Measurements from ENCODE around the gene TPCN2. TPM values are rescaled to one million over a fixed set of nuclear protein-coding genes. Genes with fewer than 3 reads are reported as not detected.
A peak's percentile ranks its signal among the peaks of the same experiment; 100 is the strongest.

TPCN2 gene
- total RNA-seq, 1 experiment from 2014 or later: 15.2 TPM

DNA sequence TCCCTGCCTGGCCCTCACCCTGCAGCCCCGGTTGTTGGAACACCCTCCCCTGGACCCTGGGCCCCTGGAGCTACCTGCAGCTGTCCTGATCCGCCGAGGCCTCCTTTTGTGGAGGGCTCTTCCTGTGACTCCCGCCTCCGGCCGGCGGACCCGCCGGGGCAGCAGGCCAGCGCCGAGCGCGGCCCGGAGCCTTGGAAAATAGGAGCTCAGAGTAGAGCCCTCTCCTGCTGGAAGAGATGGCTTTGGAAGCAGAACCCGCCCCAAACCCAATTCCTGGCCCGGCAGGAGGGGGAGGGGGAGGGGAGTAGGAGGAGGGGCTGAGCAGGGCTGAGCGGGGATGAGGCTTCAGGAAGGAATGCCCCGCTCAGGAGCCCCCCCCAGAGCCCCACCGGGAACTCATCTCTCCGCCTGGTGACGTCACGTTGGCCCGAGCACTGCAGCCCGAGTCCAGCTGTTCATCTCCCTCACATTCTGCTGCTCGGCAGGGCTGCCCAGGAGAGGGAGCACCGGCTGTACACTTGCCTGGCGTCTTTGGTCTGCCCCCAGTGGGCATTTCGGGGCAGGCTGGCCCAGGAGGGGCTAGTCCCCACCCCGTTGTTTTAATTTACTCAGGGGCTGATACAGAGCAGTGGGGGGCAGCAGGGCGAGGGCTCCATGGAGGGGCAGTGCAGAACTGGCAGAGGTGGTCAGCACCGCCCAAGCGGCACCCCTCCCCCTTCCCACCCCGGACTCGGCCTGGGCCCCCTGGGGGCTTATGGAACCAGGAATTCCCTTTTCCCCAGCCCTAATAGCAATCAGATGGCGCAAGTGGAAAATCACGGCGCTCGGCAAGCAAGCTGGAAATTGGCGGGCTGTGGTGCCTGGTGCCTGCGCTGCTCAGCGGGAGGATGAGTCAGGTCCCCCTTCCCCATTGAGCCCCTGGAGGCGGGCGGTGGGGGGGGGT lies 35.5 kb upstream of the TPCN2 start, which contains the start of gene MRGPRF:
Gene MRGPRF, minus strand, starts transcription at position 238 of the 943 bp plus-strand sequence. CDS start 3,345 bp downstream, outside the sequence.
- H3K4me2 ChIP-seq (ENCODE audit: low read length): no peak within 1 kb of the TSS
- H2AFZ ChIP-seq (ENCODE audit: low read depth, low read length, poor library complexity, severe bottlenecking): no peak within 1 kb of the TSS
- peaks cover 31 to 36% of the 10 kb centered on the region in 2 experiments for H3K4me1 ChIP-seq (ENCODE audit: control insufficient read depth in 1 of 2, insufficient read depth in 2 of 2, low read length in 2 of 2)
- H3K27me3 ChIP-seq (ENCODE audit: insufficient read depth, low read length): no peaks in the 10 kb centered on the region
- RAD21 ChIA-PET (ENCODE audit: low non-redundant PET in 1 of 2, low total read pairs in 2 of 2, uncharacterized antibody in 2 of 2, unreplicated experiment in 2 of 2): no interaction called here
- DNase-seq (ENCODE audit: low read depth, low spot score) (no peak), ATAC-seq (no peak)
- H3K27ac ChIP-seq (ENCODE audit: low read depth, low read length): no peak within 1 kb of the TSS; the same call in 1 of the 2 replicates
- H3K79me2 ChIP-seq (ENCODE audit: insufficient read depth, low read length): no peaks in the 10 kb centered on the region
- H3K4me3 ChIP-seq (replicated peaks in 1 of 2; ENCODE audit: low read depth in 1 of 2, low read length in 2 of 2): no peak within 1 kb of the TSS
- TF ChIP-seq EZH2phosphoT487 (IDR thresholded peaks at IDR 0.05; ENCODE audit: borderline replicate concordance): no peak
- TF ChIP-seq CBX3 (IDR thresholded peaks at IDR 0.05; ENCODE audit: low read depth): no peak
- TF ChIP-seq, protein P1, sequence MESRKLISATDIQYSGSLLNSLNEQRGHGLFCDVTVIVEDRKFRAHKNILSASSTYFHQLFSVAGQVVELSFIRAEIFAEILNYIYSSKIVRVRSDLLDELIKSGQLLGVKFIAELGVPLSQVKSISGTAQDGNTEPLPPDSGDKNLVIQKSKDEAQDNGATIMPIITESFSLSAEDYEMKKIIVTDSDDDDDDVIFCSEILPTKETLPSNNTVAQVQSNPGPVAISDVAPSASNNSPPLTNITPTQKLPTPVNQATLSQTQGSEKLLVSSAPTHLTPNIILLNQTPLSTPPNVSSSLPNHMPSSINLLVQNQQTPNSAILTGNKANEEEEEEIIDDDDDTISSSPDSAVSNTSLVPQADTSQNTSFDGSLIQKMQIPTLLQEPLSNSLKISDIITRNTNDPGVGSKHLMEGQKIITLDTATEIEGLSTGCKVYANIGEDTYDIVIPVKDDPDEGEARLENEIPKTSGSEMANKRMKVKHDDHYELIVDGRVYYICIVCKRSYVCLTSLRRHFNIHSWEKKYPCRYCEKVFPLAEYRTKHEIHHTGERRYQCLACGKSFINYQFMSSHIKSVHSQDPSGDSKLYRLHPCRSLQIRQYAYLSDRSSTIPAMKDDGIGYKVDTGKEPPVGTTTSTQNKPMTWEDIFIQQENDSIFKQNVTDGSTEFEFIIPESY (IDR thresholded peaks at IDR 0.05; ENCODE audit: extremely low read depth, insufficient replicate concordance, low read length): no peak
- no peak for TF ChIP-seq RAD21 (IDR thresholded peaks at IDR 0.05; ENCODE audit: low read depth)
- no peak for TF ChIP-seq ZFX (IDR thresholded peaks at IDR 0.05)
- no peak for TF ChIP-seq JUND (IDR thresholded peaks at IDR 0.05)
- TF ChIP-seq, protein P2, sequence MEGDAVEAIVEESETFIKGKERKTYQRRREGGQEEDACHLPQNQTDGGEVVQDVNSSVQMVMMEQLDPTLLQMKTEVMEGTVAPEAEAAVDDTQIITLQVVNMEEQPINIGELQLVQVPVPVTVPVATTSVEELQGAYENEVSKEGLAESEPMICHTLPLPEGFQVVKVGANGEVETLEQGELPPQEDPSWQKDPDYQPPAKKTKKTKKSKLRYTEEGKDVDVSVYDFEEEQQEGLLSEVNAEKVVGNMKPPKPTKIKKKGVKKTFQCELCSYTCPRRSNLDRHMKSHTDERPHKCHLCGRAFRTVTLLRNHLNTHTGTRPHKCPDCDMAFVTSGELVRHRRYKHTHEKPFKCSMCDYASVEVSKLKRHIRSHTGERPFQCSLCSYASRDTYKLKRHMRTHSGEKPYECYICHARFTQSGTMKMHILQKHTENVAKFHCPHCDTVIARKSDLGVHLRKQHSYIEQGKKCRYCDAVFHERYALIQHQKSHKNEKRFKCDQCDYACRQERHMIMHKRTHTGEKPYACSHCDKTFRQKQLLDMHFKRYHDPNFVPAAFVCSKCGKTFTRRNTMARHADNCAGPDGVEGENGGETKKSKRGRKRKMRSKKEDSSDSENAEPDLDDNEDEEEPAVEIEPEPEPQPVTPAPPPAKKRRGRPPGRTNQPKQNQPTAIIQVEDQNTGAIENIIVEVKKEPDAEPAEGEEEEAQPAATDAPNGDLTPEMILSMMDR (IDR thresholded peaks at IDR 0.05 in 2 of 3, conservative IDR thresholded peaks at IDR 0.05 in 1 of 3; ENCODE audit: borderline replicate concordance in 1 of 3, insufficient read depth in 1 of 3, low read depth in 2 of 3, low read length in 2 of 3): peak in 2 of 3 experiments; percentile 49 to 51; a peak in 5 of 6 replicates
- TF ChIP-seq ZNF274 (IDR thresholded peaks at IDR 0.05; ENCODE audit: low read depth, low read length): no peak
- BruUV-seq (replicated peaks): no TSS peak
- intact Hi-C loops (cut with micrococcal nuclease): no loop called here
- no peaks in the 10 kb centered on the region for H3K9me3 ChIP-seq (ENCODE audit: control insufficient read depth in 1 of 2, insufficient read depth in 1 of 2, low read depth in 1 of 2, low read length in 2 of 2)
- H3K36me3 ChIP-seq (ENCODE audit: control insufficient read depth in 1 of 2, insufficient read depth in 2 of 2, low read length in 2 of 2): no peaks in the 10 kb centered on the region
- H4K20me1 ChIP-seq (ENCODE audit: insufficient read depth): no peaks in the 10 kb centered on the region
- no peak within 1 kb of the TSS for H3K9ac ChIP-seq (ENCODE audit: low read length)
- no peaks in the 10 kb centered on the region for H3K9me2 ChIP-seq (ENCODE audit: insufficient read depth)
- CTCF ChIA-PET: no interaction called here
- POLR2A ChIA-PET: no interaction called here
